ENCODE results near the gene POGK. TPM values are rescaled to one million over a fixed set of nuclear protein-coding genes. Genes with fewer than 3 reads are reported as not detected.
A peak's percentile ranks its signal among the peaks of the same experiment; 100 is the strongest.

The POGK gene
- total RNA-seq, 4 donors from 2014 or later, result 16.8 to 29.9 (median 24.9) TPM

GRCh38 chr1:166902279-166902678 lies 63.0 kb downstream of the POGK start:
- Histone ChIP-seq H3K27ac (no peak overlapping the region), H3K9me3 (peaks cover 0 to 2% of the 10 kb centered on the region in 2 donors), H3K4me3 (no peak overlapping the region), H3K36me3 (no peaks in the 10 kb centered on the region), H3K27me3 (no peaks in the 10 kb centered on the region), H3K4me1 (peaks cover 0 to 6% (median 0%) of the 10 kb centered on the region in 4 donors)
- TF ChIP-seq EP300 (IDR thresholded peaks at IDR 0.05; ENCODE audit: low read depth), result no peak
- TF ChIP-seq CTCF (IDR thresholded peaks at IDR 0.05), result no peak
- TF ChIP-seq POLR2AphosphoS5 (IDR thresholded peaks at IDR 0.05), result no peak
- no peak for TF ChIP-seq POLR2A (IDR thresholded peaks at IDR 0.05)
- 60 to 67% methylated on average over 1 of the region's 1 CpG for WGBS, 2 donors (ENCODE audit: low coverage in 1 of 2)
- intact Hi-C loops (cut with DNase I; ENCODE audit: low total_unique reads), result no loop called here
- in situ Hi-C loops (cut with MboI; ENCODE audit: low pct_ligation_motif_present in 1 of 4, low pct_unique_long_range_greater_than_20kb in 1 of 4, low sequenced_read_pairs in 3 of 4), result no loop called here
- DNase-seq, result no peak

DNA sequence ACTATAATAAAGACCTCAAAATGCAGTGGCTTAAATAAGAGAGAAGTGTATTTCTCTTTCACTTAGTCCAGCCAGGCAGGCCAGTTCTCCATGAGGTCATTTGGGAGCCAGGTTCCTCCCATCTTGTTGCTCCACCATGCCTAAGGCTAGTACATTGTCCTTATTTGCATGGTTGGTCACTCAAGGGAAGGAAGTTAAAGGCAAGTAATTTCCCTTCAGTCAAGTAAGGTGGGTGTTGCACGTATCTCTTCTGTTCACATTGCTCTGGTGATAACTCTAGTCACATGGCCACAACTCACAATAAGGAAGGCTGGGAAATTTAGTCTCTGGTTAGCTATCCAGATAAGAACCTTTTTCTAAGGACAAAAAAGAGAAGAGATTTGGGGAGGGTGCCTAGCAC lies 64.0 kb downstream of the POGK start:
- intact Hi-C loops (cut with DNase I; ENCODE audit: low total_unique reads), result no loop called here
- TF ChIP-seq POLR2A (IDR thresholded peaks at IDR 0.05), result no peak
- no peak for TF ChIP-seq CTCF (IDR thresholded peaks at IDR 0.05)
- no peak for TF ChIP-seq EP300 (IDR thresholded peaks at IDR 0.05; ENCODE audit: low read depth)
- no peak for TF ChIP-seq POLR2AphosphoS5 (IDR thresholded peaks at IDR 0.05)
- in situ Hi-C loops (cut with MboI; ENCODE audit: low pct_ligation_motif_present in 1 of 4, low pct_unique_long_range_greater_than_20kb in 1 of 4, low sequenced_read_pairs in 3 of 4), result no loop called here

DNA sequence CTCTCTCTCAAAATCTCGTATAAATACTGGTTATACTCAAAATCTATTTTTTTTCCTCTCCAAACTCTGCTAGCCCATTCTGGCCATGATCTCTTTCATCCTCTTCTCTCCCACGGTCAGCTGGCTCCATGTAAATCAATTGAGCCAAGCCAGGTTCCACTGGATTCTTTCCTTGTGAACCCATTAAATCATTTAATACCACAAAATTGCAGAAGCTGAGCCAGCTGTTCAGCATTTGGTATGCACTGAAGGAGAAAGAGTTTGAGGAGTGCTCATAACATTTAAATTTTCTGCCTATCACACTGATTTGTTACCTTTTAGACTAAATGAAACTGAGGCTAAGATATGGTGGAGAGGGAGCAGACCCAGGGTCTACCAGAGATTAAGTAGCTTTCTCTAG lies 65.9 kb downstream of the POGK start:
- intact Hi-C loops (cut with DNase I; ENCODE audit: low total_unique reads), result no loop called here
- Histone ChIP-seq H3K9me3 (no peaks in the 10 kb centered on the region), H3K4me1 (peaks cover 0 to 6% (median 0%) of the 10 kb centered on the region in 4 donors), H3K4me3 (no peak overlapping the region), H3K36me3 (no peaks in the 10 kb centered on the region), H3K27me3 (no peaks in the 10 kb centered on the region), H3K27ac (peak overlapping the region; percentile 3 to 68 (median 64))
- DNase-seq, result no peak
- 51 to 63% methylated on average over 2 of the region's 2 CpGs for WGBS, 2 donors (ENCODE audit: low coverage in 1 of 2)
- TF ChIP-seq EP300 (IDR thresholded peaks at IDR 0.05; ENCODE audit: low read depth) (no peak), CTCF (IDR thresholded peaks at IDR 0.05) (no peak), POLR2A (IDR thresholded peaks at IDR 0.05) (no peak), POLR2AphosphoS5 (IDR thresholded peaks at IDR 0.05) (no peak)
- in situ Hi-C loops (cut with MboI; ENCODE audit: low pct_ligation_motif_present in 1 of 4, low pct_unique_long_range_greater_than_20kb in 1 of 4, low sequenced_read_pairs in 3 of 4), result no loop called here

More for the DNA sequence above, 64.0 kb downstream of the POGK start:
- H3K36me3 ChIP-seq, result no peaks in the 10 kb centered on the region
- no peaks in the 10 kb centered on the region for H3K27me3 ChIP-seq
- 63 to 76% methylated on average over 1 of the region's 1 CpG for WGBS, 2 donors (ENCODE audit: low coverage in 1 of 2)
- no peaks in the 10 kb centered on the region for H3K9me3 ChIP-seq
- H3K27ac ChIP-seq, result no peak overlapping the region
- no peak for DNase-seq
- H3K4me1 ChIP-seq, result peaks cover 0 to 6% (median 0%) of the 10 kb centered on the region in 4 donors
- H3K4me3 ChIP-seq, result no peak overlapping the region

GRCh38 chr1:166905900-166906299 lies 66.6 kb downstream of the POGK start:
- H3K27ac ChIP-seq, result peak overlapping the region; percentile 3 to 68 (median 64)
- no peaks in the 10 kb centered on the region for H3K36me3 ChIP-seq
- H3K9me3 ChIP-seq, result no peaks in the 10 kb centered on the region
- intact Hi-C loops (cut with DNase I; ENCODE audit: low total_unique reads) (no loop called here), in situ Hi-C loops (cut with MboI; ENCODE audit: low pct_ligation_motif_present in 1 of 4, low pct_unique_long_range_greater_than_20kb in 1 of 4, low sequenced_read_pairs in 3 of 4) (no loop called here)
- WGBS, 2 donors (ENCODE audit: low coverage in 1 of 2), result 83 to 84% methylated on average over 1 to 3 of the region's 3 CpGs
- peaks cover 0 to 10% (median 0%) of the 10 kb centered on the region in 4 donors for H3K4me1 ChIP-seq
- DNase-seq, result no peak
- H3K27me3 ChIP-seq, result no peaks in the 10 kb centered on the region
- H3K4me3 ChIP-seq, result no peak overlapping the region
- TF ChIP-seq POLR2AphosphoS5 (IDR thresholded peaks at IDR 0.05) (no peak), EP300 (IDR thresholded peaks at IDR 0.05; ENCODE audit: low read depth) (no peak), CTCF (IDR thresholded peaks at IDR 0.05) (no peak)

Other genes starting within 250 kb of the POGK start
- 10 to 100 TPM in 3 of 4 donors, 1 to 10 TPM in 1; 1.5 to 21.7 (median 12.0) TPM for gene TADA1, start 36.8 kb downstream of the POGK start, total RNA-seq
- gene ILDR2, start 136.1 kb downstream of the POGK start, total RNA-seq, result 1 to 10 TPM; 1.1 to 5.4 (median 1.7) TPM
- gene MAEL, start 149.8 kb downstream of the POGK start, total RNA-seq, result not detected